Adipose tissue (tissue), 3 donors: ENCODE data around the gene MRPL46. TPM values are rescaled to one million over a fixed set of nuclear protein-coding genes. Genes with fewer than 3 reads are reported as not detected.
"Not testable (repeated sequence)": the region's sequence is repeated elsewhere in the genome, so short reads cannot be mapped to it uniquely, and the experiment has no call there.

ENCODE experiments used
- H3K27ac ChIP-seq: one replicate; pipeline ENCODE4 v1.5.1; 2013; ENCODE audit warnings: low read depth, low read length
- WGBS, 3 donors: extraction: QIAGEN DNeasy Blood & Tissue Kit; methylation state at CpG; one replicate each; pipeline ENCODE4 v1.1.7; 2013; 5-methylcytosine and 5-hydroxymethylcytosine counted together
- polyA plus RNA-seq, 3 donors: library from polyadenylated mRNA; stranded (reverse); fragments of 200-250 nt; gene quantifications; one replicate each; pipeline ENCODE4 v1.2.3, GENCODE V29; 2013
- donor health status: healthy with polysubstance abuse.
- donor health status: Bipolar disorder and iron deficiency.
- donor health status: healthy.

Gene MRPL46
- polyA plus RNA-seq, 3 donors: 21.0 to 72.4 (median 37.0) TPM

- WGBS, 3 donors: 12 to 34% (median 24%) methylated on average over 1 of the region's 1 CpG
- no peak overlapping the region for H3K27ac ChIP-seq
These were observed 13.0 kb downstream of the MRPL46 start for GRCh38 chr15:88454236-88454635.

- H3K27ac ChIP-seq: no peak overlapping the region
- 42 to 62% (median 61%) methylated on average over 1 of the region's 1 CpG for WGBS, 3 donors
These were observed 13.5 kb downstream of the MRPL46 start for GRCh38 chr15:88453651-88454050.

- no peak overlapping the region for H3K27ac ChIP-seq
- WGBS, 3 donors: 3 to 5% (median 4%) methylated on average over 12 of the region's 12 CpGs
These were observed 16.9 kb downstream of the MRPL46 start for GRCh38 chr15:88450125-88450798.

- H3K27ac ChIP-seq: no peak overlapping the region
- 84 to 93% (median 87%) methylated on average over 8 of the region's 8 CpGs for WGBS, 3 donors
These were observed 17.6 kb downstream of the MRPL46 start for GRCh38 chr15:88449581-88449980.

GRCh38 chr15:88448991-88449461, 18.2 kb downstream of the MRPL46 start:
- no peak overlapping the region for H3K27ac ChIP-seq
- 69 to 82% (median 80%) methylated on average over 5 of the region's 5 CpGs for WGBS, 3 donors

GRCh38 chr15:88447741-88448140, 19.4 kb downstream of the MRPL46 start:
- WGBS, 3 donors: 71 to 84% (median 83%) methylated on average over 1 of the region's 1 CpG
- no peak overlapping the region for H3K27ac ChIP-seq

GRCh38 chr15:88447206-88447605, 20.0 kb downstream of the MRPL46 start:
- WGBS, 3 donors: 52 to 70% (median 63%) methylated on average over 1 of the region's 1 CpG
- no peak overlapping the region for H3K27ac ChIP-seq

GRCh38 chr15:88441076-88441730, 26.0 kb downstream of the MRPL46 start:
- no peak overlapping the region for H3K27ac ChIP-seq
- WGBS, 3 donors: 63 to 85% (median 85%) methylated on average over 2 of the region's 2 CpGs

GRCh38 chr15:88440021-88440420, 27.2 kb downstream of the MRPL46 start:
- 57 to 77% (median 72%) methylated on average over 1 of the region's 1 CpG for WGBS, 3 donors

GRCh38 chr15:88438181-88438580, 29.0 kb downstream of the MRPL46 start:
- 68 to 80% (median 69%) methylated on average over 5 of the region's 5 CpGs for WGBS, 3 donors
- H3K27ac ChIP-seq: no peak overlapping the region

More at GRCh38 chr15:88440021-88440420, 27.2 kb downstream of the MRPL46 start:
- H3K27ac ChIP-seq: no peak overlapping the region

- 68 to 83% (median 73%) methylated on average over 5 of the region's 5 CpGs for WGBS, 3 donors
- H3K27ac ChIP-seq: not testable (repeated sequence)
These were observed 33.1 kb downstream of the MRPL46 start for GRCh38 chr15:88434106-88434505.

GRCh38 chr15:88433046-88433685, 34.0 kb downstream of the MRPL46 start:
- WGBS, 3 donors: 74 to 84% (median 82%) methylated on average over 7 of the region's 7 CpGs
- H3K27ac ChIP-seq: no peak overlapping the region

- WGBS, 3 donors: 66 to 85% (median 80%) methylated on average over 10 of the region's 10 CpGs
These were observed 35.7 kb downstream of the MRPL46 start for GRCh38 chr15:88431441-88431840.

GRCh38 chr15:88430051-88430450, 37.1 kb downstream of the MRPL46 start:
- H3K27ac ChIP-seq: no peak overlapping the region

More at GRCh38 chr15:88431441-88431840, 35.7 kb downstream of the MRPL46 start:
- no peak overlapping the region for H3K27ac ChIP-seq

- H3K27ac ChIP-seq: no peak overlapping the region
- 57 to 82% (median 81%) methylated on average over 12 of the region's 12 CpGs for WGBS, 3 donors
These were observed 38.2 kb downstream of the MRPL46 start for GRCh38 chr15:88428805-88429605.

GRCh38 chr15:88428053-88428452, 39.1 kb downstream of the MRPL46 start:
- no peak overlapping the region for H3K27ac ChIP-seq
- 40 to 61% (median 57%) methylated on average over 9 of the region's 9 CpGs for WGBS, 3 donors

- H3K27ac ChIP-seq: no peak overlapping the region
- WGBS, 3 donors: 59 to 78% (median 70%) methylated on average over 2 of the region's 2 CpGs
These were observed 40.9 kb downstream of the MRPL46 start for GRCh38 chr15:88426304-88426703.

- WGBS, 3 donors: 71 to 88% (median 85%) methylated on average over 8 of the region's 8 CpGs
- H3K27ac ChIP-seq: no peak overlapping the region
These were observed 43.9 kb downstream of the MRPL46 start for GRCh38 chr15:88423331-88423730.

GRCh38 chr15:88419830-88420229, 47.4 kb downstream of the MRPL46 start:
- H3K27ac ChIP-seq: no peak overlapping the region
- 39 to 69% (median 61%) methylated on average over 3 of the region's 3 CpGs for WGBS, 3 donors
